Fibroblast of lung (primary cell): ENCODE results near the gene RFNG. TPM values are rescaled to one million over a fixed set of nuclear protein-coding genes. Genes with fewer than 3 reads are reported as not detected.

Experiments used
- DNase-seq, 2 donors: peaks; one replicate each; pipeline versions ENCODE4 v3.0.0 to v3.0.0-alpha.2; 2010; ENCODE audit warnings: low read depth in 2 of 2
- H2AFZ ChIP-seq: 2 replicates; pipeline ENCODE4 v1.5.1; 2012; ENCODE audit warnings: low read length, control low read depth, inconsistent platforms
- H3K27ac ChIP-seq: 2 replicates; pipeline ENCODE4 v1.5.1; 2011; ENCODE audit warnings: low read length, control low read depth; ENCODE audit not compliant: insufficient read depth
- H3K27me3 ChIP-seq: 2 replicates; pipeline ENCODE4 v1.5.1; 2011; ENCODE audit warnings: mild to moderate bottlenecking, low read length; ENCODE audit not compliant: control insufficient read depth, insufficient read depth
- H3K36me3 ChIP-seq: 2 replicates; pipeline ENCODE4 v1.5.1; 2011; ENCODE audit warnings: low read length; ENCODE audit not compliant: control insufficient read depth, insufficient read depth
- H3K4me1 ChIP-seq: 2 replicates; pipeline ENCODE4 v1.5.1; 2011; ENCODE audit warnings: low read length; ENCODE audit not compliant: control insufficient read depth, insufficient read depth; ENCODE audit errors: extremely low read depth
- H3K4me2 ChIP-seq: 2 replicates; pipeline ENCODE4 v1.5.1; 2011; ENCODE audit warnings: low read length, control low read depth; ENCODE audit not compliant: insufficient read depth; ENCODE audit errors: extremely low read depth
- H3K4me3 ChIP-seq, 4 experiments: fragments of 200-600 bp in 1 of 4; sonication (generic) in 1 of 4; replicated peaks in 1 of 4; 2 replicates each; pipeline ENCODE4 v1.5.1; 2011 to 2016; ENCODE audit warnings: low read length in 4 of 4, low read depth in 3 of 4, mild to moderate bottlenecking in 3 of 4, control low read depth in 2 of 4, inconsistent platforms in 1 of 4, mixed read lengths in 1 of 4; ENCODE audit not compliant: insufficient read depth in 1 of 4; ENCODE audit errors: control extremely low read depth in 1 of 4
- H3K79me2 ChIP-seq: 2 replicates; pipeline ENCODE4 v1.5.1; 2012; ENCODE audit warnings: mild to moderate bottlenecking, low read length, inconsistent platforms; ENCODE audit not compliant: control insufficient read depth, insufficient read depth
- H3K9ac ChIP-seq: 2 replicates; pipeline ENCODE4 v1.5.1; 2011; ENCODE audit warnings: mild to moderate bottlenecking, low read length, control low read depth; ENCODE audit not compliant: insufficient read depth
- H3K9me3 ChIP-seq: 2 replicates; pipeline ENCODE4 v1.5.1; 2012; ENCODE audit warnings: low read depth, low read length; ENCODE audit not compliant: control insufficient read depth, insufficient read depth
- H4K20me1 ChIP-seq: 2 replicates; pipeline ENCODE4 v1.5.1; 2011; ENCODE audit warnings: low read length; ENCODE audit not compliant: control insufficient read depth, insufficient read depth; ENCODE audit errors: extremely low read depth
- CTCF ChIP-seq, 2 donors: IDR thresholded peaks in 1 of 2; conservative IDR thresholded peaks in 1 of 2; 1 replicate in 1 of 2; 2 replicates in 1 of 2; pipeline ENCODE4 v1.5.1; 2011 to 2012; ENCODE audit warnings: low read length in 2 of 2, control low read depth in 1 of 2, inconsistent platforms in 1 of 2, low read depth in 1 of 2, mild to moderate bottlenecking in 1 of 2
- EZH2 ChIP-seq: IDR thresholded peaks from 2 replicates; pipeline ENCODE4 v1.5.1; 2012; ENCODE audit warnings: low read length, control low read depth, mild to moderate bottlenecking; ENCODE audit errors: missing control alignments
- polyA plus RNA-seq, 2 donors: library from polyadenylated mRNA; depleted of rRNA in 1 of 2; stranded (reverse) in 1 of 2; unstranded in 1 of 2; fragments of >200 nt; gene quantifications; 2 replicates each; pipeline ENCODE4 v1.2.1, GENCODE V29; 2011 to 2012; ENCODE audit warnings: missing spikeins in 1 of 2
- total RNA-seq: library from RNA; depleted of rRNA; stranded (reverse); fragments of >200 nt; gene quantifications from 2 replicates; pipeline ENCODE4 v1.2.1, GENCODE V29; 2014

RFNG gene
- total and polyA plus RNA-seq, 2 donors (not counting 1 experiment from before 2014, with no cell fraction given), result 14.5 to 48.9 TPM

- peaks cover 7% of the 10 kb centered on the region for H3K79me2 ChIP-seq
- H3K27me3 ChIP-seq, result no peaks in the 10 kb centered on the region
- no peaks in the 10 kb centered on the region for H4K20me1 ChIP-seq
- no peak overlapping the region for H2AFZ ChIP-seq
- peaks cover 4% of the 10 kb centered on the region for H3K36me3 ChIP-seq
- H3K4me2 ChIP-seq, result peak overlapping the region; percentile 25
- H3K27ac ChIP-seq, result no peak overlapping the region
- DNase-seq, result no peak
- H3K4me3 ChIP-seq, result no peak overlapping the region
- TF ChIP-seq CTCF (conservative IDR thresholded peaks at IDR 0.05 in 1 of 2, IDR thresholded peaks at IDR 0.05 in 1 of 2; ENCODE audit: low read depth in 1 of 2, low read length in 2 of 2) (no peak), EZH2 (no peak)
- H3K9ac ChIP-seq, result no peak overlapping the region
- H3K9me3 ChIP-seq, result no peaks in the 10 kb centered on the region
- H3K4me1 ChIP-seq, result peaks cover 13% of the 10 kb centered on the region
Observed at GRCh38 chr17:82020572-82021106, 31.0 kb downstream of the RFNG start.

GRCh38 chr17:82019690-82020571, 31.7 kb downstream of the RFNG start:
- Histone ChIP-seq H3K79me2 (peaks cover 7% of the 10 kb centered on the region), H3K9me3 (no peaks in the 10 kb centered on the region), H4K20me1 (no peaks in the 10 kb centered on the region), H3K4me3 (no peak overlapping the region), H3K4me1 (peaks cover 13% of the 10 kb centered on the region), H3K27ac (no peak overlapping the region), H3K4me2 (no peak overlapping the region), H3K9ac (no peak overlapping the region), H3K27me3 (no peaks in the 10 kb centered on the region), H3K36me3 (peaks cover 4% of the 10 kb centered on the region), H2AFZ (no peak overlapping the region)
- TF ChIP-seq CTCF (conservative IDR thresholded peaks at IDR 0.05 in 1 of 2, IDR thresholded peaks at IDR 0.05 in 1 of 2; ENCODE audit: low read depth in 1 of 2, low read length in 2 of 2) (peak; percentile 54 to 72), EZH2 (no peak)
- DNase-seq, result peak; percentile 15 to 26

- no peak overlapping the region for H3K4me2 ChIP-seq
- H4K20me1 ChIP-seq, result no peaks in the 10 kb centered on the region
- peaks cover 4% of the 10 kb centered on the region for H3K36me3 ChIP-seq
- H3K9me3 ChIP-seq, result no peaks in the 10 kb centered on the region
- H3K9ac ChIP-seq, result no peak overlapping the region
- DNase-seq, result no peak
- no peaks in the 10 kb centered on the region for H3K27me3 ChIP-seq
- H2AFZ ChIP-seq, result no peak overlapping the region
- no peak overlapping the region for H3K27ac ChIP-seq
- peaks cover 7% of the 10 kb centered on the region for H3K79me2 ChIP-seq
- TF ChIP-seq EZH2, result no peak
- no peak for TF ChIP-seq CTCF (conservative IDR thresholded peaks at IDR 0.05 in 1 of 2, IDR thresholded peaks at IDR 0.05 in 1 of 2; ENCODE audit: low read depth in 1 of 2, low read length in 2 of 2)
- H3K4me1 ChIP-seq, result peaks cover 11% of the 10 kb centered on the region
- no peak overlapping the region for H3K4me3 ChIP-seq
Observed at GRCh38 chr17:82018989-82019689, 32.5 kb downstream of the RFNG start.
